Fibroblast of skin of right biceps (primary cell): Measurements from ENCODE around the gene PDF.
"Not testable (repeated sequence)": the region's sequence is repeated elsewhere in the genome, so short reads cannot be mapped to it uniquely, and the experiment has no call there.

Source experiments
- DNase-seq: peaks from one replicate; pipeline ENCODE4 v3.0.0-alpha.2; 2013

The PDF gene

GRCh38 chr16:69330286-69331109, at the start of gene PDF:
Gene PDF, minus strand, starts transcription at chr16:69330588. Its CDS starts 18 bp downstream, at chr16:69330570.
- DNase-seq: peak; percentile 93

- DNase-seq: peak; percentile 15
Measured at GRCh38 chr16:69378760-69379159, 48.4 kb upstream of the PDF start.

DNA sequence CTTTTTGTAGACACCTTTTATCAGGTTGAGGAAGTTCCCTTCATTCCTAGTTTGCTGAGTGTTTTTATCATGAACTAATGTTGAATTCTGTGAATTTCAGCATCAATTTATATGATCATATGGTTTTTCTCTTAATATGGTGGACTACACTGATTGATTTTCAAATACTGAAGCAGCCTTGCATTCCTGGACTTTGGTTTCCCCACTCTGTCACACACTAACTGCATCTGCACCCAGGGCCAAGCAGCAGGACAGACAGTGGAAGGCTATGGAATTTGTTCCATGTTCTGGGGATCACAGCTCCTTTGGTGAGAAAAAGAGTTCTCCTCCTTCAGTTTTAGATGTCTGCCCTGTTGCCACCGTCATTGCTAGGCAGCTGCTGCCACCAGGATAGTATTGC, 47.6 kb upstream of the PDF start:
- no peak for DNase-seq

- no peak for DNase-seq
Measured at GRCh38 chr16:69376393-69377059, 46.1 kb upstream of the PDF start.

DNA sequence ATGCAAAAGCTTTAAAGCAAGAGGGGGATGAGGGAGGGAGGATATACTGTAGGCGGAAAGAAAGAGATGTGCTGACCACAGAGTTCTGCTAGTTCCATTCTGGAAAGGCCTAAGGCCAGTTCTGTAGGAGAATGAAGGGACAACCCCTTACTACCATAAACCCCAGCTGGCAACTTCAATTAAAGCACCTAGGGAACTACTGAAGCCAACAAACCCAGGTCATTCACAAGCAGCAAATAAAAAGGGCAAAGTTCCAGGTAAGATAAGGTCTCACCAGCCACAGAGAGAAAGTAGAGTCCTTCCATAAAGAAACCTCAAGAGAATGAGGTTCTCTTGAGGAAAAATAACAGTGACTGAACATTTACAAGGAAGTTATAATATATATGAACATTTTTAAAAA, 42.6 kb upstream of the PDF start:
- DNase-seq: no peak

DNA sequence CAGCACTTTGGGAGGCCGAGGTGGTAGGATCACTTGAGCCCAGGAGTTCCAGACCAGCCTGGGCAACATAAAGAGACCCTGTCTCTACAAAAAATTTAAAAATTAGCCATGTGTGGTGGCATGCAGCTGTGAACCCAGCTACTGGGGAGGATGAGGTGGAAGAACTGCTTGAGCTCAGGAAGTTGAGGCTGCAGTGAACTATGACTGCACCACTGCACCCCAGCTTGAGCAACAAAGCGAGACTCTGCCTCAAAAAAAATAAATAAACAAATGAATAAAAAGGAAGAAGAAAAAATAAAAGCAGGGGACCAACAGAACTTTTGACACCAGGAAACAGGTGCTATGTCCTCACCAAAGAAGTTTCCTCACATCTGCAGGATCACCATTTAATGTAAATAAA, 41.2 kb upstream of the PDF start:
- no peak for DNase-seq

DNA sequence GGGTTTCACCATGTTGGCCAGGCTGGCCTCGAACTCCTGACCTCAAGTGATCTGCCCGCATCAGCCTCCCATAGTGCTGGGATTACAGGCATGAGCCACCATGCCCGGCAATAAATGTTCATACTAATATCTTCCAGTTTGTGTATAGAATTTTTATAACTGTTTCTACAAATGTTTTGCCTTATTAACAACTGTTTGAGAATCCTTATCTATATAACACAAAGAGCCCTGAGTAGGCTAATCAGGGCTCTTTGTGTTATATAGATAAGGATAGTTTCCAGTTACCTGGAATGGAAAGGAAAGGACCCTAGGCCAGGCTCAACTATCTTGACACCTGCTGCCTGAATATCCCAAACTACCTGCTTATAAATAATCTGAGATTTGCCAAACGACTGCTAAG, 38.5 kb upstream of the PDF start:
- DNase-seq: no peak

- DNase-seq: peak; percentile 6
Measured at GRCh38 chr16:69367980-69368379, 37.6 kb upstream of the PDF start.

DNA sequence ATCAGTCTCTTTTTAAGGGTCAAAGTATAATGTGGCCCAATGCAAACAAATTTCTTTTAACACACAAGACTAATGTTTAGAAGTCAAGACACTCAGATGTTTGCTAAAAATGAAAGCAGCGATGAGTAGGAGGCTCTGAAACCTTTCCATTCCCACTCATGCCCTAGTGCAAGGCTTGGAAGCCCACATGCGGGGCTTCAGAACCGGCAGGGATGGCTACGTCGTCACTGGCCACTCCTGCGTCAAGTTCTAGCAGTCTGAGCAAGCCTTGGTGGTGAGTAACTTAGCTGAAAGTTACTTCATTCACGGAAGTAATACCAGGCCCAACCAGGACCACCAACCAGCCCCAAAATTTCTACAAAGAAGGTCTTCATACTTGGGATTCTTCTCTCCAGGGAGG, 36.0 kb upstream of the PDF start:
- no peak for DNase-seq

DNA sequence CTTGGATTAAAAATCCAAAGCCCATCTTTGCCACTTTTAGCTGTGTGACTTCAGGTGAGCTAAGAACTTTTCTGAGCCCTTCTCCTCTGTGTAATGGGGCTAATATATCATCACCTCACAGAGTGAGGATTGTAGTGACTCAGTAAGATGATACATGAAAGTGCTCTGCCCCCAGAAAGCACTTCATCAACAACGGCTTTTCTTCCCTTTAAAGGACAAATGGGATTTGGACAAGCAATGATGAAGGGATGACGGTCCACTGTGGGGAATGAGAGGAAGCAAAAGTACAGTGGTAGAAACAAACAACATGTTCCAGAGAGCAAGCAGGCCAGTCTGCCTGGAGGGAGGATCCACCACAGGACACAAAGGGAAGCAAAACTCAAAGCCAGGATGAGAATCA, 35.5 kb upstream of the PDF start:
- peak; percentile 6 for DNase-seq

- no peak for DNase-seq
Measured at GRCh38 chr16:69364088-69364487, 33.7 kb upstream of the PDF start.

DNA sequence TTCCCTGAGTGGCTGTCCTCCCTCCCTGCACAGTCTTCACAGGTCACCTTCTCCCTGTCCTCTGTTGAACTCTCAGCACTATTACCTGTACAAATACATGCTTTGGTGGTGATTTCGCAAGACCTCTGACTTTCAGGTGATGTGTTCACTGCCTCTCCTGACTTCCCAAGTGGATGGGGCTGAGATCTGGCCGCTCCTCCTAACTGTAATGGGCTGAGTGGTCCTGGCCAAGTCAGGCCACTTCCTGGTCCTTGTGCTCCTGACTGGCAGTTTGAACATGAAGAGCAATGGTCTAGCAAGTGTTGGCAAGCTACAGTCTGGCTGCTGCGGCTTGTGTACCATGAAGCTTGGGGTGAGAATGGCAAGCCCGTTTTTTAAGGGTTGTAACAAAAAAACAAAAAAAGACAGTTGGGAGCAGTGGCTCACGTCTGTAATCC, 32.9 kb upstream of the PDF start:
- no peak for DNase-seq

DNA sequence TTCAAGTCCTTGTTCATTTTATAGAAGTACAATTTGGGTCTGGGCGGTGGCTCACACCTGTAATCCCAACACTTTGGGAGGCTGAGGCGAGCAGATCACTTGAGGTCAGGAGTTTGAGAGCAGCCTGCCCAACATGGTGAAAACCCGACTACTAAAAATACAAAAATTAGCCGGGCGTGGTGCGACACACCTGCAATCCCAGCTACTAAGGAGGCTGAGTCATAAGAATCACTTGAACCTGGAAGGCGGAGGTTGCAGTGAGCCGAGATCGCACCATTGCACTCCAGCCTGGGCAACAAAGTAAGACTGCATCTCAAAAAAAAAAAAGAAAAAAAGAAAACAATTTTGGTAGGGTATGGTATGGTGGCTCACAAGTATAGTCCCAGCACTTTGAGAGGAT, 29.7 kb upstream of the PDF start:
- DNase-seq: not testable (repeated sequence)

GRCh38 chr16:69351309-69352027, 21.1 kb upstream of the PDF start, which contains the start of gene TMED6:
Gene TMED6, minus strand, starts transcription at chr16:69351786. Its CDS starts 33 bp downstream, at chr16:69351753.
- DNase-seq: no peak

DNA sequence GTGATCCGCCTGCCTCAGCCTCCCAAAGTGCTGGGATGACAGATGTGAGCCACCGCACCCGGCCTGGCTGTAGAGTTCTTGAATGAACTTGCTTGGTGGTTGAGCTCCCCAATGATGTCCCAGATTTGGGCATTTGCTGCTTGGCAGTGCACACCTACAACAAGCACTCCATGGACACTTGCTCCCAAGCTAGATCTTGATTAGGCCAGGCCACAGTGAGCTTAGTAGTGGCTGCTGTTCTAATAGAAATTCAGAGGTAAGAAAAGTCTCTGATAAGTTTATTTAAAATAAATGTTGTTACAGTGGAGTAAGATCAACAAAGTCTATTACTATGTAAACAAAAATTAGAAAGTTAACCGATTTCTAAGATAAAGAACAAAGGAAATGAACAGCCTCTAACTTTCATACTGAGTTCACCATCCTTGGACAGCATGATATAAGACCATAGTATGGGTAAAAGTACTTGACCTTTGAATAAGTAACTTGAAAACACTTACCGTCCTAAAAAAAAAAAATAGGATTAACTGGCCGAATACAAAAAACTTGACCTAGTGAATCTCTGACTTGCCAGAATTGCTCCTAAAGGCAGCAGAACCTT, 20.2 kb upstream of the PDF start:
- no peak for DNase-seq

DNA sequence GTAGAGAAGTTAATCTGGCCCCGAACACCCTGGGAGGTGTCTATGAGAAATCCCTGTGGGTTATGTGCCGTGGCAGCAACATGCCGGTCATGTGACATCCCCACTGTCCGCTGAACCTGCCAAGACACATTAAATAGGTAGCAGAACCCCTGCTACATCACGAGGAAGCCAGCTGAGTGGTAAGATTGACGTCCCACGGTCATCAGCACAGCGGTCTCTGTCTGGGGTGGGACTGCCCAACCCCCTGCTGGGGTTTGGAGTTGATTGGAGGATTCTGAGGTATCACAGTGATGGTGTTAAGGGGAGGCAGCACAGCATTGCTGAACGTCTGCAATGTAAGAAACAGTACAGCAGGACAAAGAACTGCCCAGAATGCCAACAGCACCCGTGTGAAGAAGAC, 19.1 kb upstream of the PDF start:
- DNase-seq: no peak

DNA sequence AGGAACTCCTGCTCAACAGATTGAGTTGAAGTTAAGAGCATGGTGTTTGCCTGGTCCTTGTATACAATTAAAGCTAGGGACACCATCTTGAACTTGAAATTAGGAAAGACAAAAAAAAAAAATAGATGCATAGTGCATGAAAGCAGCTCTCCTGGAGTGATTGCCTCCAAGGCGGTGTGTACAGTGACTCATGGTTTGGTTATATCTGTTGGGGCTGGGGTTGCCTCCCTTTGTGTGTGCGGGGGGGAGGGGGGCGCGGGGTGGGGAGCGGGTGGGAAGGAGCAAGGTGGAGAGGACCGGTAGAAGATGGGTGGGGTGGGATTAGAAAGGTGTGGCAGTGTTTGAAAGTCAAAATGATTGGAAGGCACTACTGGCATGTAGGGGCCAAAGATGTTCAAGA, 17.8 kb upstream of the PDF start:
- no peak for DNase-seq

GRCh38 chr16:69346683-69347082, 16.3 kb upstream of the PDF start:
- DNase-seq: no peak

DNA sequence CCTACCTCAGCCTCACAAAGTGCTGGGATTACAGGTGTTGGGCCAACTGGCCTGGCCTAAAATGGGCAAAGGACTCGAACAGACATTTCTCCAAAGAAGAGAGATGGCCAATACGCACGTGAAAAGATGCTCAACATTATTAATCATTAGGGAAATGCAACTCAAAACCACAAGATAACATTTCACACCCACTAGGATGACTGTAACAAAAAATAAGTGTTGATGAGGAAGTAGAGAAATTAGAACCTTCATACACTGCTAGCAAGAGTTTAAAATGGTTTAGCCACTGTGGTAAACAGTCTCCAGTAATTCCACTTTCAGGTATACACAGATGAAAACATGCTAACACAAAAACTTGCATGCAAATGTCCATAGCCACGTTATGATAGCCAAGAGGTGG, 15.5 kb upstream of the PDF start:
- no peak for DNase-seq

DNA sequence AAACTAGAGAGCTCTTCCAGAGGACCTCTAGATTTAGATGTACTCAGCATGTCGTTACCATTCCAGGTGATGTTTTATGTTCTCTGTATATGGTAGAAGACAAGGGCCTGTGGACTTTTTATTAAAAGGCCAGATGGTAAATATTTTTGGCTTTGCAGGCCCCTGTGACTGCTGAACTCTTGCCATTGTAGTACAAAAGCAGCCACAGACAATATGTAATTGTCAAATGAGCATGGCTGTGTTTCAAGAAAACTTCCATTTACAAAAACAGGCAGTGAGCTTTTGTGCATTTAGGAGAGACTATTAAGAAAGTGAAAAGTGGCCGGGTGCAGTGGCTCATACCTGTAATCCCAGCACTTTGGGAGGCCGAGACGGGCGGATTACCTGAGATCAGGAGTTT, 13.8 kb upstream of the PDF start:
- no peak for DNase-seq

GRCh38 chr16:69340095-69340644, 9.8 kb upstream of the PDF start:
- DNase-seq: no peak

GRCh38 chr16:69339289-69340094, 9.1 kb upstream of the PDF start, which contains the start of the genes COG8 and NIP7:
Gene COG8, minus strand, starts transcription at chr16:69339564. Its CDS starts 12 bp downstream, at chr16:69339552.
Gene NIP7, plus strand, starts transcription at chr16:69339772. Its CDS starts 58 bp downstream, at chr16:69339830.
- DNase-seq: peak; percentile 99
